Astrocyte (in vitro differentiated cells and primary cell): ENCODE measurements around the gene MRPL3.

Experiments used
- EZH2 ChIP-seq: IDR thresholded peaks from 2 replicates; pipeline ENCODE4 v1.6.1; 2012; ENCODE audit warnings: mild to moderate bottlenecking, low read length, inconsistent platforms; ENCODE audit not compliant: insufficient read depth
- TF ChIP-seq, protein P1 (sequence below): IDR thresholded peaks from 2 replicates; pipeline ENCODE4 v1.5.1; 2011; ENCODE audit warnings: low read depth, mild to moderate bottlenecking, inconsistent platforms, low read length, moderate library complexity; ENCODE audit not compliant: insufficient read depth

GRCh38 chr3:131485119-131485518, 17.7 kb downstream of the MRPL3 start:
- TF ChIP-seq, protein P1, sequence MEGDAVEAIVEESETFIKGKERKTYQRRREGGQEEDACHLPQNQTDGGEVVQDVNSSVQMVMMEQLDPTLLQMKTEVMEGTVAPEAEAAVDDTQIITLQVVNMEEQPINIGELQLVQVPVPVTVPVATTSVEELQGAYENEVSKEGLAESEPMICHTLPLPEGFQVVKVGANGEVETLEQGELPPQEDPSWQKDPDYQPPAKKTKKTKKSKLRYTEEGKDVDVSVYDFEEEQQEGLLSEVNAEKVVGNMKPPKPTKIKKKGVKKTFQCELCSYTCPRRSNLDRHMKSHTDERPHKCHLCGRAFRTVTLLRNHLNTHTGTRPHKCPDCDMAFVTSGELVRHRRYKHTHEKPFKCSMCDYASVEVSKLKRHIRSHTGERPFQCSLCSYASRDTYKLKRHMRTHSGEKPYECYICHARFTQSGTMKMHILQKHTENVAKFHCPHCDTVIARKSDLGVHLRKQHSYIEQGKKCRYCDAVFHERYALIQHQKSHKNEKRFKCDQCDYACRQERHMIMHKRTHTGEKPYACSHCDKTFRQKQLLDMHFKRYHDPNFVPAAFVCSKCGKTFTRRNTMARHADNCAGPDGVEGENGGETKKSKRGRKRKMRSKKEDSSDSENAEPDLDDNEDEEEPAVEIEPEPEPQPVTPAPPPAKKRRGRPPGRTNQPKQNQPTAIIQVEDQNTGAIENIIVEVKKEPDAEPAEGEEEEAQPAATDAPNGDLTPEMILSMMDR, result no peak
- no peak for TF ChIP-seq EZH2
